HepG2 (cell line): ENCODE results near the gene SHISA9. TPM values are rescaled to one million over a fixed set of nuclear protein-coding genes. Genes with fewer than 3 reads are reported as not detected.

Source experiments
- ATF7-NPFF ChIP-seq: sonication (generic); formaldehyde crosslinking; IDR thresholded peaks from 2 replicates; pipeline ENCODE4 v1.8.1; 2023; ENCODE audit warnings: mild to moderate bottlenecking, low read depth, missing genetic modification reagents, moderate library complexity
- NR2F2 ChIP-seq: IDR thresholded peaks from 2 replicates; pipeline ENCODE4 v1.6.1; 2012; ENCODE audit warnings: low read depth, inconsistent platforms, borderline replicate concordance
- TAF1 ChIP-seq: sonication (generic); formaldehyde crosslinking; IDR thresholded peaks from 2 replicates; pipeline ENCODE4 v1.4.0; 2020; ENCODE audit warnings: missing genetic modification reagents
- TBX3 ChIP-seq: fragments of 450-650 bp; IDR thresholded peaks from 2 replicates; pipeline ENCODE4 v1.6.1; 2017; ENCODE audit warnings: antibody characterized with exemption, mild to moderate bottlenecking, inconsistent platforms, borderline replicate concordance
- ZNF83 ChIP-seq: sonication (generic); formaldehyde crosslinking; IDR thresholded peaks from 2 replicates; pipeline ENCODE4 v1.4.0; 2020; ENCODE audit warnings: missing genetic modification reagents, mild to moderate bottlenecking, borderline replicate concordance
- polyA plus RNA-seq, 8 experiments: library from polyadenylated mRNA; depleted of rRNA in 3 of 8; stranded (reverse) in 7 of 8; unstranded in 1 of 8; fragments of >200 nt; fragmentation: Illumina TruSeq in 4 of 8; extraction: Trizol in 4 of 8; gene quantifications; 2 replicates each; pipeline versions ENCODE4 v1.2.1 to v1.2.3, GENCODE V29; 2011 to 2016; ENCODE audit warnings: low read depth in 4 of 8, missing spikeins in 1 of 8, mixed read lengths in 1 of 8; ENCODE audit not compliant: insufficient read depth in 1 of 8
- total RNA-seq, 5 experiments: library from RNA; depleted of rRNA; stranded (reverse); fragments of >200 nt; fragmentation: Illumina TruSeq; extraction: Trizol; gene quantifications; 2 replicates each; pipeline ENCODE4 v1.2.3, GENCODE V29; 2016; ENCODE audit warnings: low read depth in 1 of 5
- TF ChIP-seq, protein P1 (sequence below), 2 experiments: sonication (generic) in 1 of 2; formaldehyde crosslinking in 1 of 2; IDR thresholded peaks; 2 replicates each; pipeline versions ENCODE4 v1.4.0 to v1.6.1; 2016 to 2020; ENCODE audit warnings: borderline replicate concordance in 1 of 2, low read depth in 1 of 2, mild to moderate bottlenecking in 1 of 2, missing genetic modification reagents in 1 of 2
- TF ChIP-seq, protein P2 (sequence below): sonication (generic); formaldehyde crosslinking; IDR thresholded peaks from 2 replicates; pipeline ENCODE4 v1.5.1; 2020; ENCODE audit warnings: mild to moderate bottlenecking, missing genetic modification reagents, borderline replicate concordance

The SHISA9 gene
- total and polyA plus RNA-seq, 2 of the 13 experiments (the other 11 are each of a cell fraction or from before 2014, with no cell fraction given) = 0.01 TPM; not detected in 1

DNA sequence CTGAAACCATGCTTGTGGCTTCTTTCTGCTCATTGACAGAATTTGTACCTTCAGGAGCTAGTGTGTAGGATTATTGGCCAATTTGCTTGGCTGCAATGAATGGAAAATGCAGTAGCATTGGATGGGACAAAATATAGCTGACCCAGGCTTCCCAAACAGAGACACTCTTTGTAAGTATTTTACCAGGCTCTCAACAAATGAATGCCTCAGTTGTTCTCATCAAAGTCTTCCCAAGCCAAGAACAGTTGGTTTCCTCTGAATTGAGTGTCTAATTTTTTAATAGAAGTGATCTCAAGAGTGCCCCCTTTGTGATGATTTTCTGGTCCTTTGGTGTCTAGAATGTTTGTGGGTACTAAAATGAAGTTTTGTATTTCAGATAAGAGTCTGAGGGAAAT is 140.9 kb downstream of the SHISA9 start (continued):
- TF ChIP-seq, protein P1, sequence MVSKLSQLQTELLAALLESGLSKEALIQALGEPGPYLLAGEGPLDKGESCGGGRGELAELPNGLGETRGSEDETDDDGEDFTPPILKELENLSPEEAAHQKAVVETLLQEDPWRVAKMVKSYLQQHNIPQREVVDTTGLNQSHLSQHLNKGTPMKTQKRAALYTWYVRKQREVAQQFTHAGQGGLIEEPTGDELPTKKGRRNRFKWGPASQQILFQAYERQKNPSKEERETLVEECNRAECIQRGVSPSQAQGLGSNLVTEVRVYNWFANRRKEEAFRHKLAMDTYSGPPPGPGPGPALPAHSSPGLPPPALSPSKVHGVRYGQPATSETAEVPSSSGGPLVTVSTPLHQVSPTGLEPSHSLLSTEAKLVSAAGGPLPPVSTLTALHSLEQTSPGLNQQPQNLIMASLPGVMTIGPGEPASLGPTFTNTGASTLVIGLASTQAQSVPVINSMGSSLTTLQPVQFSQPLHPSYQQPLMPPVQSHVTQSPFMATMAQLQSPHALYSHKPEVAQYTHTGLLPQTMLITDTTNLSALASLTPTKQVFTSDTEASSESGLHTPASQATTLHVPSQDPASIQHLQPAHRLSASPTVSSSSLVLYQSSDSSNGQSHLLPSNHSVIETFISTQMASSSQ (IDR thresholded peaks at IDR 0.05; ENCODE audit: low read depth) = no peak
- TF ChIP-seq, protein P1 (CRISPR knock-in tag; IDR thresholded peaks at IDR 0.05; ENCODE audit: borderline replicate concordance) = no peak
- TF ChIP-seq NR2F2 = no peak
- TF ChIP-seq, protein P2, sequence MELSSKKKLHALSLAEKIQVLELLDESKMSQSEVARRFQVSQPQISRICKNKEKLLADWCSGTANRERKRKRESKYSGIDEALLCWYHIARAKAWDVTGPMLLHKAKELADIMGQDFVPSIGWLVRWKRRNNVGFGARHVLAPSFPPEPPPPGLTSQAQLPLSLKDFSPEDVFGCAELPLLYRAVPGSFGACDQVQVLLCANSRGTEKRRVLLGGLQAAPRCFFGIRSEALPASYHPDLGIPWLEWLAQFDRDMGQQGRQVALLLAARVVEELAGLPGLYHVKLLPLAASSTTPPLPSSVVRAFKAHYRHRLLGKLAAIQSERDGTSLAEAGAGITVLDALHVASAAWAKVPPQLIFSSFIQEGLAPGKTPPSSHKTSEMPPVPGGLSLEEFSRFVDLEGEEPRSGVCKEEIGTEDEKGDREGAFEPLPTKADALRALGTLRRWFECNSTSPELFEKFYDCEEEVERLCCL = no peak
- TF ChIP-seq TAF1 = no peak
- no peak for TF ChIP-seq ZNF83 (CRISPR knock-in tag)
- no peak for TF ChIP-seq ATF7-NPFF
- no peak for TF ChIP-seq TBX3
- TF ChIP-seq, all 625 proteins: peak for 0
